Stimulated activated CD4-positive, alpha-beta T cell treated with anti-CD3 and anti-CD28 coated beads, Interleukin-4, amount 100 ng/mL, for 24 hours (primary cell): ENCODE data around the gene PODNL1.
A peak's percentile ranks its signal among the peaks of the same experiment; 100 is the strongest.
"Not testable (repeated sequence)": the region's sequence is repeated elsewhere in the genome, so short reads cannot be mapped to it uniquely, and the experiment has no call there.

ENCODE experiments used
- DNase-seq: peaks from one replicate; pipeline ENCODE4 v3.0.0-alpha.2; 2020

Gene PODNL1, protein sequence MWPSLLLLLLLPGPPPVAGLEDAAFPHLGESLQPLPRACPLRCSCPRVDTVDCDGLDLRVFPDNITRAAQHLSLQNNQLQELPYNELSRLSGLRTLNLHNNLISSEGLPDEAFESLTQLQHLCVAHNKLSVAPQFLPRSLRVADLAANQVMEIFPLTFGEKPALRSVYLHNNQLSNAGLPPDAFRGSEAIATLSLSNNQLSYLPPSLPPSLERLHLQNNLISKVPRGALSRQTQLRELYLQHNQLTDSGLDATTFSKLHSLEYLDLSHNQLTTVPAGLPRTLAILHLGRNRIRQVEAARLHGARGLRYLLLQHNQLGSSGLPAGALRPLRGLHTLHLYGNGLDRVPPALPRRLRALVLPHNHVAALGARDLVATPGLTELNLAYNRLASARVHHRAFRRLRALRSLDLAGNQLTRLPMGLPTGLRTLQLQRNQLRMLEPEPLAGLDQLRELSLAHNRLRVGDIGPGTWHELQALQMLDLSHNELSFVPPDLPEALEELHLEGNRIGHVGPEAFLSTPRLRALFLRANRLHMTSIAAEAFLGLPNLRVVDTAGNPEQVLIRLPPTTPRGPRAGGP

DNA sequence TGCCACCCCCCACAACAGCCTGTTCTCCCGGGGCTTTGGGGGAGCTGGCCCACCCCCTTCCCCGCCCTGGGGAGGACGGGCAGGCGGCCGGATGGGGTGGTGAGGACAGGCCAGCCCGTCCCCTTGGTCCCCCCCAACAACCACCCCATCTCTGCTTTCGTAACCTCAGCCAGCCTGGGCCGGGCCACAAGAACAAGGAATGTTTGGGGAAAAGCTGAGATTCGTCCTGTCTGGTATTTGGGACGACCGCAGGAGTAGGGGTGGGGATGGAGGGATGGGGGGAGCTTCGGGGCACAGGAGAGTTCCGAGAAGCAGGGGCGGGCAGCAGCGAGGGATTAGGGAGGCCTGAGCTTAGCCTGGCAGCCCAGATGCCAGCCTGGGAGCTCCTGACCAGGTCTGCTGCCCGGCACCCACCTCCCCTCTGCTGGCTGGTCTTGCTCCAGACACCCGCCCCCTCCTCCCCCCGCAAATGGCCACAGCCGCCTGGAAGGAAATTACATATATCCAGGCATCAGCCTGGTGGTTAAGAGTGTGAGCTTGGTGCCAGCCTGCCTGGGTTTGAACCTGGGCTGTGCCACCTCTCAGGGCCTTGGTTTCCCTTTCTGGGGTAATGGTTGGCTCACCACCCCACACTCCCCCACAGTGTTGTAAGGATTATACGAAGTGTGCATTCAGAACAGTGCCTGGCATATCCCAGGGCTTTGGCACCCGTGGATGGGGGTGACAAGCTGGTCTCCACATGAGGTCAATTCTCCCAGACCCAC, at the start of gene PODNL1:
TSS of gene PODNL1 (minus strand) at position 117 of the 764 bp plus-strand sequence. CDS start 236 bp downstream, outside the sequence.
- DNase-seq, result no peak

DNA sequence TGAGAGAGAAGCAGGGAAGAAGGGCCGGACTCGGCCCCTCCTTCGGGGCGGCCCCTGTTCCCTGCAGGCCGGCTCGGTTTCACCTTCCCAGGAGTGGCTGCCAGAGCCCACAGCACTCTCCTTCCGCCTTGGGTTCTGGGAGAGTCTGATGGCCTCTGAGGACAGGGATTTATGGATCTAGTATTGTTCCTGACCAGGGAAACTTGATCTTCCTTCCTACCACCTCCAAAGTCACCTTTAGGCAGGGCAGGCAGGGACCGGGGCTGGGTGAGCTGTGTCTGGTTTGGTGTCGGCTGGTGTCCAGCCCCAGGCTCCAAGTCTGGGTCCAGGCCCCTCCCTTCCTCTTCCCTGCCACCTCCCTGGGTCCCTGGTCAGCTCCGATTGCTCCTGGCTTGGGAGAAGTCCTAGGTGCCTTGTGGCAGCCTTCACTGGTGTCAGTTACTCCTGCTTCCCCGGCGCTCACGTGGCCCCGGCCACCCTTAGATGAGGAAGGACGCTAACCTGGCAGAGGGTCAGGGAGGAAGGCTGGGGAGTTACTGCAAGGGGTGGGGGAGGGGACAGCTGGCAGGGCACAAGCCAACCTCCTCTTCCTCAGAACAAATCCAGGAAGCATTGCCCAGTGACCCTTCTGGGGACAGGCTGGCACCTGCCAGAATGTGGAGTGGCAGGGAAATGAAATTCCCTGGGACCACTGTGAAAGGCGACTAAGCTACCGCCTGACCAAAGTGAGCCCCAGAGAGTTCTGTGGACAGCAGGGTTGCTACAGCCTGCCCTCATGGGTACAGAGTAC, 49.1 kb upstream of the PODNL1 start:
- DNase-seq, result no peak

DNA sequence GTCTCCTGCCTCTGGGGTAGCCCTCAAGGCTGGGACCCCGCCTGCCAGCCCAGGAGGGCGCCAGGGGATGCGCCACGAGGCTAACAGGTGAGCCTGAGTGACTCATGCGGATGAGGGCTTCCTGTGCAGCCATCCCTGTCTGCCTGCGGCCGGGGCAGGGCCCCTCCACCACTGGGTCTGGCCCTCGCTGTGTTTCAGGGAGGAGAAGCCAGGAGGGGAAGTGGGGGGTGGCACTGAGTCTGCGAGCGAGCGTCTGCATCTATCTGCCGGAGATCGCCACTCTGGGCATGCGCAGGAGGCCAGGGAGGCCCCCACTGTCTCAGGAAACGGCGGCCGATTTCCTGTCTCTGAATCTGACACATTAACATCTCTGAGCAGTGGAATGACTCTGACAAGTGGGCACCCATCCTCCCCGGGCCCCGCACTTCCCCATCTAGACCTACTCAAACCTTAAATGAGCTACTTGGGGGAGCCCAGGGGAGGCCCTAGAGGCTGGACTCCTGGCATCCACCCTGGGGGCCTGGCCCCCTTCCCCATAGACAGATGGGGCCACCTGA, 48.2 kb upstream of the PODNL1 start:
- peak; percentile 99 for DNase-seq

DNA sequence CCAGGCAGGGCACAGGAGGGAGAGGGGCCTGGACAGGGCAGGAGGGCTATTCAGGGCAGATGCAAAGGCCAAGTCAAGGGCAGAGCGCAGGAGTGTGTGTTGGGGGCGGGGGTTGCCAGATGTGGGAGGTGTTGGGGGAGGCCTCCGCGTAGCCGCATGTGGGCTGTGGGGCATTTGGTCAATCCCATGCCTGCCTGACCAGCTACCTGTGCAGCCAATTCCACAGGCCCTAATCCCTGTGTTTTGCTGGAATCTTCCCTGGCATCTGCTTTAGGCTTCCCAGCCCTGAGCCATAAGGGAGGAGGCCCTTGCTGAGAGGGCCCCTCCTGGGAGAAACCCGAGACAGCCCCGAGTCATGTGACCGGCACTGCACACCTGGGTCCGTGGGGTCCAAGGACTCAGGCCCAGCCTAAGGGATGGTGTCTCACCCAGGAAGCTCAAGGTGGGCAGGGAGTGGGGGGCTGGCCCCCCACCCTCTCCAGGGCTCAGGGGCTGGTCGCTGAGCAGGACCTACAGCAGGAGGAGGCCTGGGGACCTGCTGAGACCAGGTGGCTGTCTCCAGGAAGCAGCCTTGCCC, 47.6 kb upstream of the PODNL1 start:
- DNase-seq, result no peak

DNA sequence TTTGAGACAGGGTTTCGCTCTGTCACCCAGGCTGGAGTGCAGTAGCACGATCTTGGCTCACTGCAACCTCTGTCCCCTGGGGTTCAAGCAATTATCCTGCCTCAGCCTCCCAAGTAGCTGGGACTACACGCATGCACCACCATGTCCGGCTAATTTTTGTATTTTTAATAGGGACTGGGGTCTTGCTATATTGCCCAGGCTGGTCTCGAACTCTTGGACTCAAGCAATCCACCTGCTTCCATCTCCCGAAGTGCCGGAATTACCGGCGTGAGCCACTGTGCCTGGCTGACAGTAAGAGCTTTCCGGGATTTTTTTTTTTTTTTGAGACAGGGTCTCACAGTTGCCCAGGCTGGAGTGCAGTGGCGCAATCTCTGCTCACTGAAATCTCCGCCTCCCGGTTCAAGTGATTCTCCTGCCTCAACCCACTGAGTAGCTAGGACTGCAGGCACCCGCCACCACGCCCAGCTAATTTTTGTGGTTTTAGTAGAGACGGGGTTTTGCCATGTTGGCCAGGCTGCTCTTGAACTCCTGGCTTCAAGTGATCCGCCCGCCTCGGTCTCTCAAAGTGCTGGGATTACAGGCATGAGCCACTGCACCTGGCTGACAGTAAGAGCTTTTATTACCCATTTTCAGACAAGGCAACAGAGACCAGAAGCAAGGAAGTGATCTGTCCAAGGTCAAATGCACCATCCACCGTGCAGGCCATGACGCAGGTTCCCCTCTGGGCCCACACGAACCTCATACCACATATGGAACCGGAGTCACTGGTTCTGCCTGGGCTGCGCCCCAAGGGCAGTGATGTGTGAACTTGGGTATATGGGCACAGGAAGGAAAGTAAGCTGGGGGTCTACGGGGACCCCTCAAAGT, 46.9 kb upstream of the PODNL1 start:
- no peak for DNase-seq

DNA sequence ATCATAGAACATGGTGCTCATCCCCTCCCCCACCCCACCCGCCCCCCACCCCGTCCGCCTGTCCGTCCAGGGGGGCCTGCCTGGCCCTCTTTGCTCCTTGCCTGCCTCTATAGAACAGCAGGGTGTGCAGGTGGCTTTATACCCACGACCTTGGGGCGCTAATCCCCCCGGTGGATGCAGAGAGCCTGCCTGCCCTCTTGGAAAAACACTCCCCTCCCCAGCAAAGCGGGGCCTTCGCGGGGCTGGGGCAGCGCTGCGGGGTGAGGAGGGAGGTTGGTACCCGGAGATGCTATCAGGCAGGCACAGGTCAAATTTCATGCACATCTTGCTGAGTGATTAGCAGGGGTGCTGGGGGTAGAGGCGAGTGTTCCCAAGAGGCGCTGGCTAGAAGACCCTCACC, 46.0 kb upstream of the PODNL1 start:
- no peak for DNase-seq

DNA sequence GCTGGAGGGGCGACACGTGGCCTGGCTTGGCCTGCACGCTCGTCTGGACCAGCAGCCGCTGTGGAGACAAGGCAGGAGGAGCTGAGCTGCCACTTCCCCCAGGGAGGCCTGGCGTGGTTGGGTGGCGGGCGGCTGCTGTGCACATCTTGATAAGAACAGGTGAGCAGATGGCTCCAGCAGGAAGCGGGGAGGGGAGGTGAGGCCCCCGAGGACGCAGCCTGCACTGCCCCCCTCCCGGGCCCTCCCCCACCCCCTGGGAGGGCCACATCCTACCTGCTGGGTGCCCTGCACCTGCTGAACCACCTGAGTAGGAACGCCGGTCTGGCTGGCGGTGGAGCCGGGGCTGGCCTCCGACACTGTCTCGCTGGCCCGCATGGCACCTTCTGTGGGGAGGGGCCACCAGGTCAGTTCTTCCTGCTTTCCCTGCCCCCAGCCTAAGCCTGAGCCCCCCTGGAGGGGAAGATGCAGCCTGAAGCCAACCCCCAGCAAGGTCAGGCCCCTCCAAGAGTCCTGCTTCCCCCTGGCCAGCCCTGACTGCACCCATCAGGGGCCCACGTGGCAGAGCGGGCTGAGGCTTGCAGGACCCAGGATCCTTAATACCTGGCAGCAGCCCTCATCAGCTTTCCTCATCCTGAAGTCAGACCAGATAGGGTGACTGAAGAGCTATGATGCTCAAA, 45.1 kb upstream of the PODNL1 start:
- no peak for DNase-seq

DNA sequence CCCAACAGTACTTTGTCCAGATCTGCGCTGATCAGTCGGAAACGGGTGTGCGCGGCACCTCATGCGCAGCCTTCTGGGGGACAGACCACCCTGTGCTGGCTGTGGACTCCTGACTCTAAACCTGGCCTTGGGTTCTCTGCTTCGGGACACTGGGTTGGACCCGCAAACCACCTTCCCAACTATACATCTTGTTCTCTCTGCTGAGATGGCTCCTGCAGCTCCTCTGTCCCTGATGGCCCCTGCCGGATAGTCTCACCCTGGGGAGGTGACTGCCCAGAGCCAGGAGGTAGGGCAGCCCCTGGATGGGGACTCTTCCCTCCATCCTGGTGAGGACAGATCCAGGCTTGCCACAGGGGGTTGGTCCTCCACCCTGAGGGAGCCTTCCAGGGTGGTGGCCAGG, 44.6 kb upstream of the PODNL1 start:
- DNase-seq, result no peak

DNA sequence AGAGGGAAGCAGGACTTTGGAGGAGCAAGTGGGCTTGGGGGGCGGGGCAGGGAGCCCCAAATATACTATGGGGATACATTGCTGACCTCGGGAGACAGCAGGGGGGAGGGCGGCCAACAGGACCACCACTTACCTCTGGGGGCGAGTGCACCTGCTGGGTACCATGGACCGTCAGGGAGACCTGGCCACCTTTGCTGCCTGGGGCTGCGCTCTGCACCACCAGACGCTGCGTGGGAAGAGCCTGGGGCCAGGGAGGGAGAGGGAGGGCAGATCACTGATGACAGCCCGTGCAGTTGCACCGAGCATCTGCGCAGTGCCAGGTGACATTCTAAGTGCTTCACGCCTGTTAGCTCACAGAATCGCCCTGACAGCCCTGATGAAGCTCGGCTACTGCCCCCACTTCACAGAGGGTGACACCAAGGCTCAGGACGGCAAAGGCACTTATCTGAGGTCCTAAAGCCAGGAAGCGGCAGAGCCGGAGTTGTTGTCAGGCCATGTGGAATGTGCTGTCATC, 43.8 kb upstream of the PODNL1 start:
- DNase-seq, result no peak

DNA sequence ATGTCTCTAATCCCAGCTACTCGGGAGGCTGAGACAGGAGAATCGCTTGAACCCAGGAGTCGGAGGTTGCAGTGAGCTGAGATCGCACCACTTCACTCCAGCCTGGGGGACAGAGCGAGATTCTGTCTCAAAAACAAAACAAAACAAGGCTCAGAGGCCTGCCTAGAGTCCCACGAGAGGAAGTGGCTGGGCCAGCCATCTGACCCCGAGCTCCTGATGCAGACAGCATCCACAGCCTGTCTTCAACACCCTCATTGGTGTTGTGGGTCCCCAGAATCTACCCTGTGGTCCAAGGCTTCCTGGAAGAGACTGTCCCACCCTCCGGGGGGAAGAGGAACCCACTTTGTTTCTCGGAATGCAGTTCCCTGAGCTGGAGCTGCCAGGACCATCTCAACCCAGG, 43.2 kb upstream of the PODNL1 start:
- no peak for DNase-seq

DNA sequence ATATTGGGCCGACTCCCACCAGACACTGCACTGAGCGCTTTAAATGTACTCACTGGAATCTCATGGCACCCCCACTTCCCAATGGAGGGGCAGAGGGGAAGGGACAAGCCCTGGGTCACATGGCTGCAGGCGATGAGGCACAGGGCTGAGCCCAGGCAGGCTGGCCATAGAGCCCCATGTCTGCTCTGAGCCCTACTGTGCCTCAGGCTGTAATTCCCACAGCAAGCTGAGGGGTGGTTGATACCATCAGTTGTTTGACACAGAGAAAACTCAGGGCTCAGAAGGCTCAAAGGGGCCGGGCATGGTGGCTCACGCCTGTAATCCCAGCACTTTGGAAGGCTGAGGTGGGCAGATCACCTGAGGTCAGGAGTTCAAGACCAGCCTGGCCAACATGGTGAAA, 42.8 kb upstream of the PODNL1 start:
- DNase-seq, result no peak

DNA sequence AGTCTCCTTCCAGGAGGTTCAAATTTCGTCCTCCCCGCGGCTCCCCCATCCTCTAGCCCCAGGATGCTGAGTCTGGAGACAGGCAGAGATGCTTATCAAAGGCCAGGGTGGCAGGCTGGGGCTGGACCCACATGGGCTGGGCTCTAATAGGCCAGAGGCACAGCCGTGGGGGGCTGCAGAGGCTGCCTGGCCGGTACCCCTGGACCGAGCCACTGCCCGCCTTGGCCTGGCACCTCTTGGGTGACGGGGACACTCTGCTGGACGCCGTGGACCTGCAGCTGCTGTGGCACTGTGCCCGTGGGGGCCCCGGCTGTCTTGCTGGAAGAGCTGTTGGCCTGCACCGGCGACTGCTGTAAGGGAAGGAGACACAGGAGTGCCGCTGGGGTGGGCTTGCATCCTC, 42.1 kb upstream of the PODNL1 start:
- DNase-seq, result no peak

DNA sequence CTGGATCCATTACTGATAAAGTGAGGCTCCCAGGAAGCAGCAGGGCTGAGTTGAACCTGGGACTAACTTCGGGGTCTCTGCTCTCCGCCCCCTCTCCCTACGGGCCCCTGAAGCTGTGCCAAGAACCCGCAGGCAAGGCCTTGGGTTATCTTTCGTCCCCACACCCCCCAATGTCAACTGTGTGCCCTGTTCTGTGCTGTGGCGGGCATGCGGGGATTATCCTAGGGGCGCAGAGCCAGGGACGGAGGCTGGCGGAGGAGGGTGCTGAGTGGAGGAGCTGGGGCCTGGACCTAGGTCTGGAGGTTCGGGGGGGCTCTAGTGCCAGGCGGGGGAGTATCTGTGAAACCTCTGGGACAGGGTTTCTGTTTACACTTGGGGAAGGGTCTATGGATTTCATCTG, 41.5 kb upstream of the PODNL1 start:
- no peak for DNase-seq

DNA sequence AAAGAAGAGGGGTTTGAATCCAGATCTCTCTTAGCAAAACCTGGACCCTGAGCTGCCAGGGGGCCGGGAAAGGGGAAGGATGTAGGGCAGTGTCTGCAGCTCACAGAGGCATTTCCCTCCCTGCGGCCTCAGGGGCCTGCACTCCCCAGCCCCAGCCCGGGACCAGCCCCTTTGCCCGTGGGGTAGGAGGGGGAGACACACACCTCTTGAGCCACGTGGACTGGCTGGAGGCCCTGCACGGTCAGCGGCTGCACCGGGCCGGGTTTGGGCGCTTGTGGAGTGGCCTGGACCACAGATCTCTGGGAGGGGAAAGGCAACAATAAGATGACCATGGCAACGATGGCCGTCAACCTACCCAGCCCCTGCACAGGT, 41.0 kb upstream of the PODNL1 start:
- DNase-seq, result no peak

DNA sequence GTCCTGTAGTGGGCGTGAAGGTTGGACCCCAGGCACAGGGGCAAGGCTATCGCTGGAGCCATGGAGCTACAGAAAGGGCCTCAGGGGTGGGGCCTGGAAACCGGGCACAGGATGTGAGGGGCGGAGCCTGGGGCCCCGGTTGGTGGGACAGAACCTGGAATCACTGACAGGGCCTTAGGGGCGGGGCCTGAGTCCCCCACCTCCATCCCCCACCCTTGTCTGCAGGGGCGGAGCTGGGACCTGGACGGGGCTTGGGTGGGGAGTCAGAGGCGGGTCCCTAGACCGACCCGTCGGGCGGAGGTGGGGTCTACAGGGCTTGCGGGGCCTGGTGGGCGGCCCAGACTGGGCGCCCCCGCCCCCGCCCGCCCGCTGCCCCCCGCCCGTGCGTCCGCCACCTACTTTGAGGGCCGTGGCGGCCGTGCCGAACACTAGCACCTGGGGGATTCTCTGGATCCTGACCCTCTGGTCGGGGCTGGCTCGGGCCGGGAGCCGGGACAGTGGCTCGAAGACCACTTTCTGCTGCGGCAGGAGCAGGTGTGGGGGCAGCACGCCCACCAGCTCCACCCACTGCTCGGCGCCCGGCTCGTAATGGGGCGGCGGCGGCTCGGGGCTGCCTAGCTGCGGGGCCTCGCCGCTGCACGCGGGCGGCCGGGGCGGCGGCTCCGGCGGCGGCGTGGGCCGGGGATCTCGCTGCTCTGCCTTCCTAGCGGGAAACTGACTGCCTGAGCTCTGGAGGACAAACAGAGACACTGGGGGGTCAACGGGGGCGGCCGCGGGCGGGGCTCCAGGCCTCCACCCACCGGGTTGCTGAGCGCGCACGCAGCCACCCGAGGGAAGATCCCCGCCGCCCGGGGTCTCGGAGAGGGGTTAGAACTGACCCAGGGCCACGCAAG, 40.4 kb upstream of the PODNL1 start:
- DNase-seq, result no peak

DNA sequence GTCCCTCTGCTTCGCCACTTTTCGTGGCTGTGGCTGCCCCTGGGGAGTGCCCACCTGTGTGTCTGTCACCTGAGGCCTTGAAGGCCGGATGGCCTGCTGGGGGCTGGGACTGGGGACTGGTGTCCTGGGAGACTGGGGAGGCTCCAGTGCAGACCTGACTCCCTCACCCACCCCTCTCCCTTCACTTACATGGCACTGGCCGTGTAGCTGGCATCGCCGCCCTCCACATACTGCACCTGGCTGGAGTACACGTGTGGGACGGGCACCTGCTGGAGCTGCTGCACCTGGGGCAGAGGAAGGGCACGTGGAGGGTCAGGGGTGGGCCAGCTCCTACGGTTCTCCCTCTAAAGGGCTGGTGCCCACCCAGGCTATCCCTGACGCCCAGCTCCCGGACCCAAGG, 39.6 kb upstream of the PODNL1 start:
- no peak for DNase-seq

DNA sequence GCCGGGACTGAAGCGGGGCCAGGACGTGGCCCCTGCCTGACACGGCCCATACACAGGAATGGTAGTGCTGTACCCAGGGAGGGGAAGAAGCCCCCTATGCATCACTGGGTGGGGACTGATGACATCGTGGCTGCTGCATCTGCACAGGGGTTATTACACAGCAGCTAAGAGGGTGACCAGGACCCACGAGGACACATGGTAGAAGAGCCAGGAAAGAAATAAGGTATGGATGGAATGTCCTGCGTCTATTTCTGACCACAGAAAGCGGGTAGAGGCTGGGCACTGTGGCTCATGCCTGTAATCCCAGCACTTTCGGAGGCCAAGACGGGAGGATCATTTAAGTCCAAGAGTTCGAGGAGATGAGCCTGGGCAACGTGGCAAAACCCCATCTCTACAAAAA, 38.2 kb upstream of the PODNL1 start:
- DNase-seq, result no peak

DNA sequence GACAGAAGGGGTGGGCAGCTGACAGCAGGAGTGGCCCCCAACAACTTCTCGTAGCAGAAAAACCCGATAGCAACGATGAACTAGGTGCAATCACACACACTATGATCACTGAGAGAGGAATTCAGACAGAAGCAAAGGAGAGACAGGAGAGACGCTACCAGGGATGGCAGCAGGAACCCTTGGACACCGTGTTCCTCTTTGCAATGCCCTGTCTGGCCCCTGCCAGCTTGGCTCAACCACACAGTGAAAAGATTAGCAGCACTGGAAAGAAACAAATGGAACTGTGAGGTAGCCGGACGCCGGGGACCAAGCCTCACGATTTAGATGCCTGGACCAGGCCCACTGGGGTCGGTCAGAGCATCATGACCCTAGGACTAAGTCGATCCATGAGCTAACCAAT, 37.7 kb upstream of the PODNL1 start:
- DNase-seq, result no peak

DNA sequence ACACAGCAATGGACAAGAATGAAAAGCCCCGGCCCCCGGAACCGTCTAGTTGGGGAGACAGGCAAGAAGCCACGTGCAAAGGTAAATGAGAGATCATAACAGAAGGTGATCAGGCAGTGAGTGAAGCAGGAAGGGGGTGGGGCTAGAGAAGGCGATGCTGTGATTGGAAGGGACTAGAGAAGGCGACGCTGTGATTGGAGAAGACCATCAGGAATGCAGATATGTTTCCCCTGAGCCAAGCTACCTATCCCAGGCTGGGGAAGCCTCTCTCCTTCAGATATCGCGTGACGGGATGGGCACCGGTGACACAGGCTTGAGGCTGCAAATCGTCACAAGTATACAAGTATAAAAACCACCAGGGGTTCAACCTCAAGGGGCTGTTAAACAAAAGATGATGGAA, 35.9 kb upstream of the PODNL1 start:
- DNase-seq, result peak; percentile 41

DNA sequence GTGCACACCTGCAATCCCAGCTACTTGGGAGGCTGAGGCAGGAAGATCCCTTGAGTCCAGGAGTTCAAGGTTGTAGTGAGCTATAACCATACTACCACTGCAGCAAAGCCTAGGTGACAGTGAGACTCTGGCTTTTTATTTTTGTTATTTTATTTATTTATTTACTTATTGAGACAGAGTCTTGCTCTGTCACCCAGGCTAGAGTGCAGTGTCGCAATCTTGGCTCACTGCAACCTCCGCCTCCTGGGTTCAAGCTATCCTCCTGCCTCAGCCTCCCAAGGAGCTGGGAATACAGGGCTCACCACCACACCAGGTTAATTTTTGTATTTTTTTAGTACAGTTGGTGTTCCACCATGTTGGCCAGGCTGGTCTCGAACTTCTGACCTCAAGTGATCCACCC, 35.3 kb upstream of the PODNL1 start:
- DNase-seq, result not testable (repeated sequence)
